B cell (primary cell): ENCODE results near the gene MAFF. TPM values are rescaled to one million over a fixed set of nuclear protein-coding genes. Genes with fewer than 3 reads are reported as not detected.

Experiments used
- ATAC-seq: fragments of 200-7000 bp; cut with Tn5 transposase; one replicate; pipeline ENCODE4 v1.10.0; 2021; ENCODE audit warnings: low read depth, mild to moderate bottlenecking, moderate number of reproducible peaks, moderate library complexity
- CTCF ChIA-PET: fragments of 350-600 bp; sonication (Branson Sonifier 250); formaldehyde crosslinking; loops from one replicate; lab custom pipeline; 2021; ENCODE audit warnings: antibody characterized with exemption, inconsistent platforms; lab: Charles Lee
- POLR2A ChIA-PET: fragments of 350-600 bp; sonication (Branson Sonifier 250); formaldehyde crosslinking; loops from one replicate; lab custom pipeline; 2021; ENCODE audit warnings: antibody characterized with exemption; lab: Charles Lee
- DNase-seq: peaks from one replicate; pipeline ENCODE4 v3.0.0; 2013
- H2AFZ ChIP-seq: 2 replicates; pipeline ENCODE4 v1.6.1; 2012; ENCODE audit warnings: mild to moderate bottlenecking, low read depth, low read length; ENCODE audit not compliant: insufficient read depth, poor library complexity, severe bottlenecking
- H3K27ac ChIP-seq, 2 donors: 1 replicate in 1 of 2; 2 replicates in 1 of 2; pipeline ENCODE4 v1.5.1; 2012 to 2013; ENCODE audit warnings: low read length in 2 of 2, mild to moderate bottlenecking in 2 of 2, moderate library complexity in 1 of 2
- H3K27me3 ChIP-seq, 4 experiments: fragments of 200-600 bp in 1 of 4; sonication (generic) in 1 of 4; replicated peaks in 1 of 4; 1 replicate in 2 of 4; 2 replicates in 2 of 4; pipeline versions ENCODE4 v1.6.1 to v1.7.0; 2013 to 2016; ENCODE audit warnings: low read length in 3 of 4, mild to moderate bottlenecking in 2 of 4, mixed read lengths in 1 of 4, moderate library complexity in 1 of 4; ENCODE audit not compliant: insufficient read depth in 4 of 4, control insufficient read depth in 3 of 4; ENCODE audit errors: control extremely low read depth in 1 of 4
- H3K36me3 ChIP-seq, 2 experiments: replicated peaks in 1 of 2; 1 replicate in 1 of 2; 2 replicates in 1 of 2; pipeline versions ENCODE4 v1.6.1 to v1.7.1; 2013; ENCODE audit warnings: low read length in 1 of 2; ENCODE audit not compliant: insufficient read depth in 2 of 2, control insufficient read depth in 1 of 2; ENCODE audit errors: control extremely low read depth in 1 of 2, extremely low read depth in 1 of 2
- H3K4me1 ChIP-seq, 2 donors: fragments of 200-600 bp in 1 of 2; sonication (generic) in 1 of 2; 1 replicate in 1 of 2; 2 replicates in 1 of 2; pipeline versions ENCODE4 v1.5.1 to v1.6.1; 2013 to 2017; ENCODE audit warnings: low read length in 2 of 2; ENCODE audit not compliant: control insufficient read depth in 2 of 2, insufficient read depth in 2 of 2
- H3K4me2 ChIP-seq: replicated peaks from 2 replicates; pipeline ENCODE3; 2012; ENCODE audit warnings: mild to moderate bottlenecking, low read depth, low read length; ENCODE audit not compliant: poor library complexity, severe bottlenecking
- H3K4me3 ChIP-seq, 5 experiments: fragments of 200-600 bp in 1 of 5; sonication (generic) in 1 of 5; 1 replicate in 3 of 5; 2 replicates in 2 of 5; pipeline versions ENCODE4 v1.5.1 to v1.7.0; 2011 to 2016; ENCODE audit warnings: low read length in 4 of 5, mild to moderate bottlenecking in 4 of 5, low read depth in 2 of 5, control low read depth in 1 of 5, moderate library complexity in 1 of 5; ENCODE audit not compliant: insufficient read depth in 1 of 5; ENCODE audit errors: control extremely low read depth in 1 of 5, extremely low read depth in 1 of 5
- H3K79me2 ChIP-seq: fragments of 200-600 bp; sonication (generic); one replicate; pipeline ENCODE4 v1.6.0; 2016; ENCODE audit warnings: low read length; ENCODE audit not compliant: control insufficient read depth, insufficient read depth
- H3K9ac ChIP-seq: fragments of 200-600 bp; sonication (generic); 2 replicates; pipeline ENCODE4 v1.6.1; 2017; ENCODE audit warnings: mild to moderate bottlenecking, low read length, moderate library complexity
- H3K9me3 ChIP-seq, 3 donors: one replicate each; pipeline versions ENCODE4 v1.6.1 to v1.7.1; 2013; ENCODE audit warnings: low read length in 2 of 3; ENCODE audit not compliant: control insufficient read depth in 2 of 3, insufficient read depth in 1 of 3; ENCODE audit errors: control extremely low read depth in 1 of 3
- H4K20me1 ChIP-seq: 2 replicates; pipeline ENCODE4 v1.6.0; 2012; ENCODE audit warnings: mild to moderate bottlenecking, low read length; ENCODE audit not compliant: insufficient read depth, control insufficient read depth, poor library complexity, severe bottlenecking
- H3K27ac Mint-ChIP-seq: one replicate; pipeline ENCODE4 v1.8.0; 2021; ENCODE audit warnings: mixed read lengths
- H3K27me3 Mint-ChIP-seq: one replicate; pipeline ENCODE4 v1.8.0; 2021; ENCODE audit warnings: mixed read lengths
- H3K4me1 Mint-ChIP-seq: one replicate; pipeline ENCODE4 v1.8.0; 2021; ENCODE audit warnings: mixed read lengths
- H3K4me3 Mint-ChIP-seq: one replicate; pipeline ENCODE4 v1.8.0; 2021; ENCODE audit warnings: mixed read lengths
- H3K9me3 Mint-ChIP-seq: one replicate; pipeline ENCODE4 v1.8.0; 2022; ENCODE audit warnings: mixed read lengths; ENCODE audit not compliant: insufficient read depth
- CTCF ChIP-seq: fragments of 200-600 bp; IDR thresholded peaks from one replicate; pipeline ENCODE4 v1.8.0; 2022; ENCODE audit warnings: antibody characterized with exemption, mild to moderate bottlenecking
- EZH2 ChIP-seq: IDR thresholded peaks from 2 replicates; pipeline ENCODE4 v1.6.1; 2012; ENCODE audit warnings: borderline replicate concordance, low read depth, mild to moderate bottlenecking, moderate library complexity, low read length; ENCODE audit not compliant: insufficient read depth, poor library complexity, severe bottlenecking
- WGBS: methylation state at CpG from one replicate; pipeline ENCODE4 v1.1.5; 2013; ENCODE audit warnings: missing lambda C conversion rate; ENCODE audit not compliant: insufficient coverage; 5-methylcytosine and 5-hydroxymethylcytosine counted together
- intact Hi-C: fragments of 100-400 bp; cut with micrococcal nuclease; formaldehyde crosslinking; loops from one replicate; pipeline ENCODE4 v1.10.0; 2022
- polyA plus RNA-seq: library from polyadenylated mRNA; depleted of rRNA; stranded (reverse); fragments of >200 nt; gene quantifications from 2 replicates; pipeline ENCODE4 v1.2.3, GENCODE V29; 2012
- total RNA-seq, 2 donors: library from RNA; stranded (reverse); fragments of 120-200 nt in 1 of 2; gene quantifications; 1 replicate in 1 of 2; 2 replicates in 1 of 2; pipeline versions ENCODE4 v1.2.3 to v1.2.4, GENCODE V29; 2013 to 2022

Gene MAFF
- total and polyA plus RNA-seq, 2 donors (not counting 1 experiment from before 2014, with no cell fraction given), result 5.3 to 18.0 TPM

GRCh38 chr22:38175206-38176118, 26.3 kb upstream of the MAFF start:
- no peak overlapping the region for H3K4me3 Mint-ChIP-seq
- Histone ChIP-seq H3K9ac (no peak overlapping the region), H3K27ac (no peak overlapping the region), H3K36me3 (no peaks in the 10 kb centered on the region), H3K9me3 (no peaks in the 10 kb centered on the region), H4K20me1 (peaks cover 5% of the 10 kb centered on the region), H3K27me3 (no peaks in the 10 kb centered on the region), H3K4me1 (peaks cover 21 to 26% of the 10 kb centered on the region in 2 donors), H2AFZ (no peak overlapping the region), H3K4me3 (no peak overlapping the region), H3K79me2 (peaks cover 33% of the 10 kb centered on the region), H3K4me2 (peak overlapping the region; percentile 41)
- H3K9me3 Mint-ChIP-seq, result no peaks in the 10 kb centered on the region
- no peak overlapping the region for H3K27ac Mint-ChIP-seq
- intact Hi-C loops, result no loop called here
- no peak for DNase-seq
- no peak for ATAC-seq
- ChIA-PET CTCF (interaction anchor here (0.8 to 1.3 kb wide), 2 partner anchors 12 to 27 kb away, joined by 3 read pairs; no protein-coding TSS in a partner anchor), POLR2A (interaction anchor here (0.6 kb wide), 1 partner anchor 32 kb away, joined by 3 read pairs; no protein-coding TSS in a partner anchor)
- H3K27me3 Mint-ChIP-seq, result no peaks in the 10 kb centered on the region
- peaks cover 30% of the 10 kb centered on the region for H3K4me1 Mint-ChIP-seq
- no peak for TF ChIP-seq EZH2
- no peak for TF ChIP-seq CTCF
- WGBS, result 94% methylated on average over 15 of the region's 17 CpGs
